Neural progenitor cell (in vitro differentiated cells): ENCODE results near the gene FAM217A. TPM values are rescaled to one million over a fixed set of nuclear protein-coding genes. Genes with fewer than 3 reads are reported as not detected.

Experiments
- DNase-seq: peaks from one replicate; pipeline ENCODE4 v3.0.0-alpha.2; 2016; ENCODE audit warnings: low spot score
- H2AFZ ChIP-seq: fragments of 200-600 bp; sonication (generic); replicated peaks from 2 replicates; pipeline ENCODE4 v1.6.1; 2016; ENCODE audit warnings: antibody characterized with exemption
- H3F3A ChIP-seq: fragments of 200-600 bp; sonication (generic); 2 replicates; pipeline ENCODE4 v1.6.1; 2016; ENCODE audit warnings: antibody characterized with exemption, low read depth
- H3K27ac ChIP-seq: fragments of 200-600 bp; sonication (generic); 2 replicates; pipeline ENCODE4 v1.5.1; 2016; ENCODE audit warnings: mild to moderate bottlenecking
- H3K27me3 ChIP-seq: fragments of 200-600 bp; sonication (generic); 2 replicates; pipeline ENCODE4 v1.6.1; 2016; ENCODE audit warnings: mild to moderate bottlenecking, moderate library complexity
- H3K36me3 ChIP-seq: fragments of 200-600 bp; sonication (generic); 2 replicates; pipeline ENCODE4 v1.5.1; 2016
- H3K4me1 ChIP-seq: fragments of 200-600 bp; sonication (generic); 2 replicates; pipeline ENCODE4 v1.6.1; 2016; ENCODE audit warnings: mixed run types
- H3K4me2 ChIP-seq: fragments of 200-600 bp; sonication (generic); 2 replicates; pipeline ENCODE4 v1.6.1; 2016
- H3K4me3 ChIP-seq: fragments of 200-600 bp; sonication (generic); 2 replicates; pipeline ENCODE4 v1.5.1; 2016
- H3K79me2 ChIP-seq: fragments of 200-600 bp; sonication (generic); 2 replicates; pipeline ENCODE4 v1.6.1; 2016; ENCODE audit warnings: low read depth
- H3K9ac ChIP-seq: fragments of 200-600 bp; sonication (generic); 2 replicates; pipeline ENCODE4 v1.6.1; 2016
- H3K9me3 ChIP-seq: fragments of 200-600 bp; sonication (generic); 2 replicates; pipeline ENCODE4 v1.5.1; 2016; ENCODE audit warnings: low read depth
- H4K20me1 ChIP-seq: fragments of 200-600 bp; sonication (generic); 2 replicates; pipeline ENCODE4 v1.6.1; 2016; ENCODE audit warnings: low read depth
- H3K27ac Mint-ChIP-seq: 3 replicates; pipeline ENCODE4 v1.8.0; 2021; ENCODE audit warnings: mixed read lengths
- H3K27me3 Mint-ChIP-seq: 2 replicates; pipeline ENCODE4 v1.8.0; 2022; ENCODE audit warnings: low read depth, mild to moderate bottlenecking, inconsistent platforms, moderate library complexity, mixed read lengths; ENCODE audit not compliant: insufficient read depth
- H3K36me3 Mint-ChIP-seq: 3 replicates; pipeline ENCODE4 v1.8.0; 2021; ENCODE audit warnings: mixed read lengths
- H3K4me1 Mint-ChIP-seq: 3 replicates; pipeline ENCODE4 v1.8.0; 2021; ENCODE audit warnings: mixed read lengths
- H3K4me3 Mint-ChIP-seq: 3 replicates; pipeline ENCODE4 v1.8.0; 2021; ENCODE audit warnings: mild to moderate bottlenecking, moderate library complexity, mixed read lengths
- H3K9me3 Mint-ChIP-seq: 3 replicates; pipeline ENCODE4 v1.8.0; 2020; ENCODE audit warnings: mixed read lengths
- CTCF ChIP-seq: fragments of 200-600 bp; sonication (generic); IDR thresholded peaks from 2 replicates; pipeline ENCODE4 v1.5.1; 2017; ENCODE audit warnings: antibody characterized with exemption, mild to moderate bottlenecking
- EZH2 ChIP-seq: fragments of 200-600 bp; sonication (generic); IDR thresholded peaks from 2 replicates; pipeline ENCODE4 v1.6.1; 2017; ENCODE audit warnings: antibody characterized with exemption, mild to moderate bottlenecking, moderate library complexity
- EZH2phosphoT487 ChIP-seq: fragments of 200-600 bp; sonication (generic); IDR thresholded peaks from 2 replicates; pipeline ENCODE4 v1.6.1; 2017; ENCODE audit warnings: antibody characterized with exemption
- total RNA-seq: library from RNA; depleted of rRNA; stranded (reverse); fragments of >200 nt; gene quantifications from 2 replicates; pipeline ENCODE4 v1.2.3, GENCODE V29; 2015; ENCODE audit warnings: low replicate concordance

Gene FAM217A
- total RNA-seq, 1 donor from 2014 or later = not detected

DNA sequence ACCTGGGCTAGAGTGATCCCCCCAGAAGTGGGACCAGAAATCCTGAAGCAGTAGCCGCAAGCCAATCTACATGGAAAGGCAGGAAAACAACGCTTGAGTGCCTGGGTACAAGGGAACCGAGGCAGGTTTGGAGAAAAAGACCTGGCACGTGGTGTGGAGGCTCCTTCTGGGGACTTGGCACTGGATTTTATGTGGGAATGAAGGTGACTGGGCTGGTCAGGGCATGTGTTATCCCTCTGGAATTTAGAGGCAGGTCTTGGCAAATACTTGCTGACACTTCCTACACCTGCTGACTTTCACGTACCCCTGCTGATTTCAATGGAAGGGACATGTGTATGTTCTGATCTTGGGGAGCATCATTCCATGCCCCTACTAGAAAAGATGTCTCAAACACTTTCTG, 25.0 kb upstream of the FAM217A start:
- no peaks in the 10 kb centered on the region for H3K27me3 ChIP-seq
- H3K27ac Mint-ChIP-seq = no peak overlapping the region
- H3K4me1 Mint-ChIP-seq = no peaks in the 10 kb centered on the region
- no peak overlapping the region for H3K9ac ChIP-seq
- H3K9me3 ChIP-seq = no peaks in the 10 kb centered on the region
- H3K36me3 Mint-ChIP-seq = no peaks in the 10 kb centered on the region
- TF ChIP-seq EZH2 (no peak), CTCF (no peak), EZH2phosphoT487 (no peak)
- H3K4me1 ChIP-seq = no peaks in the 10 kb centered on the region
- no peak for DNase-seq
- H3K9me3 Mint-ChIP-seq = no peaks in the 10 kb centered on the region
- H3K36me3 ChIP-seq = no peaks in the 10 kb centered on the region
- no peaks in the 10 kb centered on the region for H3K27me3 Mint-ChIP-seq
- no peaks in the 10 kb centered on the region for H3K79me2 ChIP-seq
- H3K4me2 ChIP-seq = no peak overlapping the region
- no peak overlapping the region for H3K27ac ChIP-seq
- H3F3A ChIP-seq = no peaks in the 10 kb centered on the region
- no peaks in the 10 kb centered on the region for H4K20me1 ChIP-seq
- H2AFZ ChIP-seq = no peak overlapping the region
- no peak overlapping the region for H3K4me3 Mint-ChIP-seq
- H3K4me3 ChIP-seq = no peak overlapping the region

DNA sequence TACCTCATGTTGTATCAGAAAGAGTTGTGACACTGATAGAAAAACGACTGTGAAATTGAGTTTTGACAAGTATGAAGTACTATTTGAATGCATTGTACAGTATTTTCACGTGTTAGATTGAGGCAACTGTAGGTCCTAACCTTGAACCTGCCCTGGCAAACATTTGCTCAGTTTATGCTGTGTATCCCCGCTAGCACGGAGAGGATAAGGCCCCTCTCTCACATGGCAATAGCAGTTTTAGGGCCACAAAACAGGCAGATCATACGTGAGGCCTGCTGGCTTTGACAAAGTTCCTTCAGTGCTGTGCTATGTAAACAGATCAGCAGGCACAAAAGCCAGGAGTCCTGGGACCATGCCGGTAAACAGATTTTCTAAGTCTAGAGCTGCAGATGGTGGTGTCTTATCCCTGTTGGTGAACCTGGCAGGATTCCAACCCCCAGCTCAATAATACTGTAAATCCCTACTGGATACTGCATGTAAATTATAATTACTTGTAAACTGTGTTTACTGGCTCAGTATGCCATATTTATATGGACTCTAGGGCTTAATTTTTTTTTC, 23.8 kb upstream of the FAM217A start:
- no peak for TF ChIP-seq CTCF
- TF ChIP-seq EZH2 = no peak
- Histone ChIP-seq H4K20me1 (no peaks in the 10 kb centered on the region), H3K79me2 (no peaks in the 10 kb centered on the region), H3K27me3 (no peaks in the 10 kb centered on the region), H3K4me3 (no peak overlapping the region), H3K4me2 (no peak overlapping the region), H3K27ac (no peak overlapping the region), H3F3A (no peaks in the 10 kb centered on the region), H3K9ac (no peak overlapping the region), H2AFZ (no peak overlapping the region), H3K9me3 (no peaks in the 10 kb centered on the region), H3K36me3 (no peaks in the 10 kb centered on the region), H3K4me1 (no peaks in the 10 kb centered on the region)
- H3K4me1 Mint-ChIP-seq = no peaks in the 10 kb centered on the region
- no peaks in the 10 kb centered on the region for H3K27me3 Mint-ChIP-seq
- no peaks in the 10 kb centered on the region for H3K36me3 Mint-ChIP-seq
- H3K9me3 Mint-ChIP-seq = no peaks in the 10 kb centered on the region
- no peak overlapping the region for H3K4me3 Mint-ChIP-seq
- DNase-seq = no peak
- no peak overlapping the region for H3K27ac Mint-ChIP-seq

DNA sequence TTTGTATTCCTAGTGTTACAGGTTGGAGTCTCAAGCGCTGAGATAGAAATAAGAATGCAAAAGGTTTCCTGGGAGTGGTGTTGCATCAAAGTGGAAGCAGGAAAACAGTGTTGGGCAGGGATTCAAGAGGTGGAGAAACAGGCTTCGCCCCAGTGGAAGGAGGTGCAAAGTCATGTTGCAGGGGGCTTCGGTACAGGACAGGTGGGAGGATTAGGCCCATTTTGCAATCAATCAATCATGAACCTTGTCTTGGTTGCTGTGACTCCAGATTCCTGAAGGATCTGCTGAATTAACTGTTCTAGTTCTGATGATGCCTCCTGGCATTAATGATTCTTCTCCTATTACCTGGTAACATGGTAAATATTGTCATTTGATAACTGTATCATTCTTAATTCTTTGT, 22.4 kb upstream of the FAM217A start:
- no peaks in the 10 kb centered on the region for H3K36me3 ChIP-seq
- no peaks in the 10 kb centered on the region for H3K9me3 ChIP-seq
- no peak overlapping the region for H3K4me2 ChIP-seq
- Mint-ChIP-seq H3K4me3 (no peak overlapping the region), H3K9me3 (no peaks in the 10 kb centered on the region), H3K36me3 (no peaks in the 10 kb centered on the region), H3K27me3 (no peaks in the 10 kb centered on the region), H3K4me1 (no peaks in the 10 kb centered on the region), H3K27ac (no peak overlapping the region)
- H3K9ac ChIP-seq = no peak overlapping the region
- DNase-seq = no peak
- no peak overlapping the region for H3K27ac ChIP-seq
- no peaks in the 10 kb centered on the region for H3K4me1 ChIP-seq
- no peak for TF ChIP-seq EZH2
- TF ChIP-seq EZH2phosphoT487 = no peak
- no peak for TF ChIP-seq CTCF
- H3K27me3 ChIP-seq = no peaks in the 10 kb centered on the region
- no peak overlapping the region for H2AFZ ChIP-seq
- no peaks in the 10 kb centered on the region for H4K20me1 ChIP-seq
- no peak overlapping the region for H3K4me3 ChIP-seq
- no peaks in the 10 kb centered on the region for H3F3A ChIP-seq
- H3K79me2 ChIP-seq = no peaks in the 10 kb centered on the region
